PC-3 (cell line): ENCODE results near the gene GK.

ENCODE experiments used
- EZH2 ChIP-seq: fragments of 300-600 bp; sonication (generic); IDR thresholded peaks from one replicate; pipeline ENCODE4 v1.6.1; 2017; ENCODE audit warnings: antibody characterized with exemption, mild to moderate bottlenecking, low read length; ENCODE audit not compliant: unreplicated experiment
- EZH2phosphoT487 ChIP-seq: fragments of 300-600 bp; sonication (generic); IDR thresholded peaks from 2 replicates; pipeline ENCODE4 v1.6.1; 2018; ENCODE audit warnings: mild to moderate bottlenecking, antibody characterized with exemption, low read length, borderline replicate concordance
- TF ChIP-seq, protein P1 (sequence below): fragments of 300-600 bp; sonication (generic); conservative IDR thresholded peaks from 2 replicates; pipeline ENCODE4 v1.5.1; 2017; ENCODE audit warnings: antibody characterized with exemption, low read depth, mild to moderate bottlenecking, low read length

DNA sequence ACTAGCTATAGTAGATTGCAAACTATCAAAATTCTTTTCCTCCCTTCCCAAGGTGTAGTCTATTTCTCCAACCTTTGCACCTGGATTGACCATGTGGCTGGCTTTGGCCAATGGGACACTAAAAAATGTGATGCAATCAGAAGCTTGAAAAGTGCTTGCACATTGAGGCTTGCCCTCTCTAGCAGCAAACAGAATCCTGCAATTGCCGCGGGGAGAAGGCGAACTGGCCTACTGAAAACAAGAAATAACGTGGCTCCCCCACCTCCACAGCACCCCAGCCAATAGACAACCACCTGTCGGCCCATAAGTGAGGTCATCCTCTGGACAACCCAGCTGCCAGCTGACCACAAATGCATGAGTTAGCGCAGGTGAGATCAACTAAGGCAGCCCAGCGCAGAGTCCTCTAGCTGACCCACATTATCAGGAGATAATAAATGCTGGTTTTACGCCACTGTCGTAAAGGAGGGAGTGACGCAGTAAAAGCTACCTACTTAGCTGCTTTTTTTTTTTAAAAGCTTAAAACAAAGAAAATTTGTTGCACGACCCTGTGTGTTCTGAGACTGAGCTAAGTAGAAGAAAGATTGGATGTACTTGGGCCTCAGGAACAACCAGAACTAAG lies 95.2 kb downstream of the GK start:
- TF ChIP-seq, protein P1, sequence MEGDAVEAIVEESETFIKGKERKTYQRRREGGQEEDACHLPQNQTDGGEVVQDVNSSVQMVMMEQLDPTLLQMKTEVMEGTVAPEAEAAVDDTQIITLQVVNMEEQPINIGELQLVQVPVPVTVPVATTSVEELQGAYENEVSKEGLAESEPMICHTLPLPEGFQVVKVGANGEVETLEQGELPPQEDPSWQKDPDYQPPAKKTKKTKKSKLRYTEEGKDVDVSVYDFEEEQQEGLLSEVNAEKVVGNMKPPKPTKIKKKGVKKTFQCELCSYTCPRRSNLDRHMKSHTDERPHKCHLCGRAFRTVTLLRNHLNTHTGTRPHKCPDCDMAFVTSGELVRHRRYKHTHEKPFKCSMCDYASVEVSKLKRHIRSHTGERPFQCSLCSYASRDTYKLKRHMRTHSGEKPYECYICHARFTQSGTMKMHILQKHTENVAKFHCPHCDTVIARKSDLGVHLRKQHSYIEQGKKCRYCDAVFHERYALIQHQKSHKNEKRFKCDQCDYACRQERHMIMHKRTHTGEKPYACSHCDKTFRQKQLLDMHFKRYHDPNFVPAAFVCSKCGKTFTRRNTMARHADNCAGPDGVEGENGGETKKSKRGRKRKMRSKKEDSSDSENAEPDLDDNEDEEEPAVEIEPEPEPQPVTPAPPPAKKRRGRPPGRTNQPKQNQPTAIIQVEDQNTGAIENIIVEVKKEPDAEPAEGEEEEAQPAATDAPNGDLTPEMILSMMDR, result no peak
- TF ChIP-seq EZH2, result no peak
- no peak for TF ChIP-seq EZH2phosphoT487
